CD4-positive, alpha-beta T cell treated with Interleukin-4 for 1 hour (primary cell): ENCODE data around the gene PHLDA3.

Experiments used
- DNase-seq, 2 donors: peaks; one replicate each; pipeline ENCODE4 v3.0.0-alpha.2; 2020 to 2022

Gene PHLDA3

GRCh38 chr1:201426479-201427310 lies 42.3 kb downstream of the PHLDA3 start:
- DNase-seq, result no peak

- no peak for DNase-seq
Observed at GRCh38 chr1:201424146-201424545, 44.8 kb downstream of the PHLDA3 start.

GRCh38 chr1:201423655-201424054 lies 45.3 kb downstream of the PHLDA3 start:
- no peak for DNase-seq

GRCh38 chr1:201422436-201423030 lies 46.5 kb downstream of the PHLDA3 start:
- DNase-seq, result no peak

- no peak for DNase-seq
Observed at GRCh38 chr1:201422026-201422425, 47.0 kb downstream of the PHLDA3 start.

GRCh38 chr1:201421041-201421440 lies 47.9 kb downstream of the PHLDA3 start:
- no peak for DNase-seq

- no peak for DNase-seq
Observed at GRCh38 chr1:201420608-201421002, 48.4 kb downstream of the PHLDA3 start.

GRCh38 chr1:201419746-201420607 lies 49.0 kb downstream of the PHLDA3 start:
- DNase-seq, result no peak

GRCh38 chr1:201419256-201419655 lies 49.7 kb downstream of the PHLDA3 start:
- DNase-seq, result no peak

GRCh38 chr1:201418461-201418860 lies 50.5 kb downstream of the PHLDA3 start:
- DNase-seq, result no peak
